ENCODE measurements around the gene CX3CR1. TPM values are rescaled to one million over a fixed set of nuclear protein-coding genes. Genes with fewer than 3 reads are reported as not detected.

CX3CR1 gene
- total RNA-seq, 1 donor = not detected

- peak; percentile 51 for DNase-seq (ENCODE audit: low read depth)
- no peak overlapping the region for H3K4me3 ChIP-seq (ENCODE audit: low read depth, low read length)
- TF ChIP-seq CTCF (IDR thresholded peaks at IDR 0.05; ENCODE audit: insufficient read depth, low read length) = peak; percentile 93
These were observed 12.1 kb upstream of the CX3CR1 start for GRCh38 chr3:39291903-39292329.

- peak; percentile 9 for DNase-seq (ENCODE audit: low read depth)
- no peak overlapping the region for H3K4me3 ChIP-seq (ENCODE audit: low read depth, low read length)
- TF ChIP-seq CTCF (IDR thresholded peaks at IDR 0.05; ENCODE audit: insufficient read depth, low read length) = no peak
These were observed 10.4 kb upstream of the CX3CR1 start for GRCh38 chr3:39290255-39290654.

- no peak for DNase-seq (ENCODE audit: low read depth)
- no peak for TF ChIP-seq CTCF (IDR thresholded peaks at IDR 0.05; ENCODE audit: insufficient read depth, low read length)
- H3K4me3 ChIP-seq (ENCODE audit: low read depth, low read length) = no peak overlapping the region
These were observed 9.3 kb upstream of the CX3CR1 start for GRCh38 chr3:39289107-39289506.

GRCh38 chr3:39288300-39288808, 8.5 kb upstream of the CX3CR1 start:
- peak; percentile 70 for DNase-seq (ENCODE audit: low read depth)
- TF ChIP-seq CTCF (IDR thresholded peaks at IDR 0.05; ENCODE audit: insufficient read depth, low read length) = peak; percentile 89
- no peak overlapping the region for H3K4me3 ChIP-seq (ENCODE audit: low read depth, low read length)

GRCh38 chr3:39287216-39288164, 7.7 kb upstream of the CX3CR1 start:
- TF ChIP-seq CTCF (IDR thresholded peaks at IDR 0.05; ENCODE audit: insufficient read depth, low read length) = no peak
- no peak overlapping the region for H3K4me3 ChIP-seq (ENCODE audit: low read depth, low read length)
- no peak for DNase-seq (ENCODE audit: low read depth)

GRCh38 chr3:39286771-39287170, 6.9 kb upstream of the CX3CR1 start:
- no peak for TF ChIP-seq CTCF (IDR thresholded peaks at IDR 0.05; ENCODE audit: insufficient read depth, low read length)
- no peak for DNase-seq (ENCODE audit: low read depth)
- H3K4me3 ChIP-seq (ENCODE audit: low read depth, low read length) = no peak overlapping the region

Measured in fibroblast of the aortic adventitia (primary cell).